GM19099 (cell line): ENCODE measurements around the gene LDLRAD4.

Experiments used
- POLR2A ChIP-seq: IDR thresholded peaks from 3 replicates; pipeline ENCODE4 v1.6.1; 2011; ENCODE audit warnings: low read depth; ENCODE audit not compliant: insufficient read length; ENCODE audit errors: extremely low read depth

The LDLRAD4 gene

GRCh38 chr18:13289481-13290205, 71.1 kb downstream of the LDLRAD4 start:
- no peak for TF ChIP-seq POLR2A

GRCh38 chr18:13290856-13291271, 72.3 kb downstream of the LDLRAD4 start:
- TF ChIP-seq POLR2A: no peak

- TF ChIP-seq POLR2A: no peak
These were observed 72.7 kb downstream of the LDLRAD4 start for GRCh38 chr18:13291299-13291698.

GRCh38 chr18:13291745-13292447, 73.3 kb downstream of the LDLRAD4 start:
- TF ChIP-seq POLR2A: no peak

- TF ChIP-seq POLR2A: no peak
These were observed 74.2 kb downstream of the LDLRAD4 start for GRCh38 chr18:13292736-13293135.

- TF ChIP-seq POLR2A: no peak
These were observed 75.7 kb downstream of the LDLRAD4 start for GRCh38 chr18:13294309-13294708.

- no peak for TF ChIP-seq POLR2A
These were observed 77.3 kb downstream of the LDLRAD4 start for GRCh38 chr18:13295894-13296293.

GRCh38 chr18:13296867-13297574, 78.5 kb downstream of the LDLRAD4 start:
- no peak for TF ChIP-seq POLR2A

- no peak for TF ChIP-seq POLR2A
These were observed 79.7 kb downstream of the LDLRAD4 start for GRCh38 chr18:13298262-13298661.

GRCh38 chr18:13300029-13300428, 81.5 kb downstream of the LDLRAD4 start:
- TF ChIP-seq POLR2A: no peak

- TF ChIP-seq POLR2A: no peak
These were observed 82.2 kb downstream of the LDLRAD4 start for GRCh38 chr18:13300796-13301195.

- TF ChIP-seq POLR2A: no peak
These were observed 83.5 kb downstream of the LDLRAD4 start for GRCh38 chr18:13302040-13302439.

- no peak for TF ChIP-seq POLR2A
These were observed 84.1 kb downstream of the LDLRAD4 start for GRCh38 chr18:13302457-13303225.

- TF ChIP-seq POLR2A: no peak
These were observed 85.3 kb downstream of the LDLRAD4 start for GRCh38 chr18:13303756-13304364.
